HepG2 (cell line): ENCODE data around the gene FJX1. TPM values are rescaled to one million over a fixed set of nuclear protein-coding genes. Genes with fewer than 3 reads are reported as not detected.

ENCODE experiments used
- ATAC-seq: fragments of 200-7000 bp; cut with Tn5 transposase; 3 replicates; pipeline ENCODE4 v1.9.1; 2020; ENCODE audit warnings: mild to moderate bottlenecking, moderate library complexity
- BruUV-seq: library from RNA; stranded (reverse); fragments of 400-500 nt; replicated peaks from 2 replicates; lab custom pipeline; 2021; lab: Mats Ljungman, UMichigan
- CTCF ChIA-PET: fragments of 300-600 bp; formaldehyde crosslinking; extraction: SDS; loops from one replicate; lab custom pipeline; 2021; ENCODE audit warnings: low total read pairs, inconsistent platforms, low intra/inter-chr PET ratio; lab: Yijun Ruan, JAX
- POLR2A ChIA-PET: fragments of 350-600 bp; sonication (Branson Sonifier 250); formaldehyde crosslinking; loops from one replicate; lab custom pipeline; 2020; ENCODE audit warnings: antibody characterized with exemption, inconsistent platforms; lab: Yijun Ruan, JAX
- DNase-seq: peaks from one replicate; pipeline ENCODE4 v3.0.0-alpha.2; 2015; ENCODE audit warnings: low spot score
- FAIRE-seq: peaks from 3 replicates; lab custom pipeline; 2011; peaks lifted over from hg19 to GRCh38; lab: Jason Lieb, UNC
- H2AFZ ChIP-seq: one replicate; pipeline ENCODE4 v1.6.1; 2011; ENCODE audit warnings: low read length, inconsistent platforms
- H3K27ac ChIP-seq: fragments of 300-600 bp; 3 replicates; pipeline ENCODE4 v1.8.0; 2011; ENCODE audit warnings: mixed run types, mild to moderate bottlenecking, mixed read lengths, low read length, inconsistent platforms; ENCODE audit not compliant: insufficient read depth; ENCODE audit errors: extremely low read length
- H3K27me3 ChIP-seq, 2 experiments: fragments of 200-600 bp in 1 of 2; 2 replicates in 1 of 2; 3 replicates in 1 of 2; pipeline versions ENCODE4 v1.6.0 to v1.8.0; 2011; ENCODE audit warnings: low read length in 2 of 2, mild to moderate bottlenecking in 2 of 2, moderate library complexity in 2 of 2, inconsistent platforms in 1 of 2; ENCODE audit not compliant: insufficient read depth in 2 of 2, control insufficient read depth in 1 of 2
- H3K36me3 ChIP-seq, 2 experiments: fragments of 200-600 bp in 1 of 2; replicated peaks in 1 of 2; 2 replicates in 1 of 2; 3 replicates in 1 of 2; pipeline versions ENCODE4 v1.5.1 to v1.8.0; 2011; ENCODE audit warnings: low read length in 2 of 2, inconsistent platforms in 1 of 2; ENCODE audit not compliant: insufficient read depth in 2 of 2, control insufficient read depth in 1 of 2
- H3K4me1 ChIP-seq: 2 replicates; pipeline ENCODE4 v1.5.1; 2012; ENCODE audit warnings: low read length, inconsistent platforms; ENCODE audit not compliant: insufficient read depth
- H3K4me2 ChIP-seq: 2 replicates; pipeline ENCODE4 v1.6.0; 2011; ENCODE audit warnings: low read depth, low read length, inconsistent platforms
- H3K4me3 ChIP-seq, 3 experiments: fragments of 200-600 bp in 1 of 3; sonication (generic), shearing (Covaris generic) in 1 of 3; replicated peaks in 1 of 3; 2 replicates each; pipeline ENCODE4 v1.5.1; 2011 to 2016; ENCODE audit warnings: low read length in 3 of 3, inconsistent platforms in 2 of 3, low read depth in 2 of 3, mild to moderate bottlenecking in 2 of 3, control low read depth in 1 of 3, mixed read lengths in 1 of 3; ENCODE audit not compliant: insufficient read depth in 1 of 3
- H3K79me2 ChIP-seq: one replicate; pipeline ENCODE4 v1.6.1; 2011; ENCODE audit warnings: low read length, inconsistent platforms; ENCODE audit not compliant: insufficient read depth
- H3K9ac ChIP-seq: 2 replicates; pipeline ENCODE4 v1.6.0; 2011; ENCODE audit warnings: mild to moderate bottlenecking, low read depth, low read length, inconsistent platforms; ENCODE audit not compliant: insufficient read depth
- H3K9me3 ChIP-seq: 2 replicates; pipeline ENCODE4 v1.5.1; 2012; ENCODE audit warnings: mild to moderate bottlenecking, low read length
- H4K20me1 ChIP-seq: 2 replicates; pipeline ENCODE4 v1.6.0; 2011; ENCODE audit warnings: inconsistent platforms, mild to moderate bottlenecking, low read length, moderate library complexity; ENCODE audit not compliant: insufficient read depth
- CCDC6 ChIP-seq: sonication (generic); formaldehyde crosslinking; IDR thresholded peaks from 2 replicates; pipeline ENCODE4 v1.8.1; 2022; ENCODE audit warnings: mild to moderate bottlenecking, missing genetic modification reagents, moderate library complexity
- KAT7 ChIP-seq: IDR thresholded peaks from 2 replicates; pipeline ENCODE4 v1.6.1; 2018; ENCODE audit warnings: borderline replicate concordance, missing compliant biosample characterization
- SP2 ChIP-seq: sonication (generic); formaldehyde crosslinking; IDR thresholded peaks from 2 replicates; pipeline ENCODE4 v1.5.1; 2020; ENCODE audit warnings: mild to moderate bottlenecking, missing genetic modification reagents
- ZNF589 ChIP-seq: sonication (generic); formaldehyde crosslinking; conservative IDR thresholded peaks from 2 replicates; pipeline ENCODE4 v1.8.0; 2022; ENCODE audit warnings: mild to moderate bottlenecking, moderate library complexity, missing genetic modification reagents
- ZNF768 ChIP-seq: sonication (generic); formaldehyde crosslinking; IDR thresholded peaks from 2 replicates; pipeline ENCODE4 v1.4.0; 2020; ENCODE audit warnings: missing genetic modification reagents
- WGBS: methylation state at CpG from one replicate; pipeline ENCODE4 v1.1.6; 2017; ENCODE audit warnings: low lambda C conversion rate; 5-methylcytosine and 5-hydroxymethylcytosine counted together
- in situ Hi-C: cut with HindIII; loops from 2 replicates; pipeline ENCODE4 v1.10.0; 2017; ENCODE audit warnings: low pct_unique_long_range_greater_than_20kb; ENCODE audit not compliant: extremely low pct_ligation_motif_present
- intact Hi-C: fragments of 100-400 bp; cut with micrococcal nuclease; formaldehyde crosslinking; loops from one replicate; pipeline ENCODE4 v1.10.0; 2022; ENCODE audit not compliant: unreplicated experiment
- polyA plus RNA-seq, 8 experiments: library from polyadenylated mRNA; depleted of rRNA in 3 of 8; stranded (reverse) in 7 of 8; unstranded in 1 of 8; fragments of >200 nt; fragmentation: Illumina TruSeq in 4 of 8; extraction: Trizol in 4 of 8; gene quantifications; 2 replicates each; pipeline versions ENCODE4 v1.2.1 to v1.2.3, GENCODE V29; 2011 to 2016; ENCODE audit warnings: low read depth in 4 of 8, missing spikeins in 1 of 8, mixed read lengths in 1 of 8; ENCODE audit not compliant: insufficient read depth in 1 of 8
- total RNA-seq, 5 experiments: library from RNA; depleted of rRNA; stranded (reverse); fragments of >200 nt; fragmentation: Illumina TruSeq; extraction: Trizol; gene quantifications; 2 replicates each; pipeline ENCODE4 v1.2.3, GENCODE V29; 2016; ENCODE audit warnings: low read depth in 1 of 5
- TF ChIP-seq, protein P1 (sequence below): sonication (generic); formaldehyde crosslinking; IDR thresholded peaks from 2 replicates; pipeline ENCODE4 v1.5.0; 2020; ENCODE audit warnings: missing genetic modification reagents, mild to moderate bottlenecking, borderline replicate concordance
- TF ChIP-seq, protein P2 (sequence below): sonication (generic); formaldehyde crosslinking; IDR thresholded peaks from 2 replicates; pipeline ENCODE4 v1.5.0; 2020; ENCODE audit warnings: mild to moderate bottlenecking, low read depth, missing genetic modification reagents, borderline replicate concordance
- TF ChIP-seq, protein P3 (sequence below): sonication (generic); formaldehyde crosslinking; conservative IDR thresholded peaks from 2 replicates; pipeline ENCODE4 v1.8.0; 2022; ENCODE audit warnings: missing genetic modification reagents
- TF ChIP-seq, protein P4 (sequence below): sonication (generic); formaldehyde crosslinking; conservative IDR thresholded peaks from 2 replicates; pipeline ENCODE4 v1.8.0; 2022; ENCODE audit warnings: low read depth, missing genetic modification reagents

FJX1 gene
- total and polyA plus RNA-seq, 2 of the 13 experiments (the other 11 are each of a cell fraction or from before 2014, with no cell fraction given) = 0.40 to 0.82 TPM

DNA sequence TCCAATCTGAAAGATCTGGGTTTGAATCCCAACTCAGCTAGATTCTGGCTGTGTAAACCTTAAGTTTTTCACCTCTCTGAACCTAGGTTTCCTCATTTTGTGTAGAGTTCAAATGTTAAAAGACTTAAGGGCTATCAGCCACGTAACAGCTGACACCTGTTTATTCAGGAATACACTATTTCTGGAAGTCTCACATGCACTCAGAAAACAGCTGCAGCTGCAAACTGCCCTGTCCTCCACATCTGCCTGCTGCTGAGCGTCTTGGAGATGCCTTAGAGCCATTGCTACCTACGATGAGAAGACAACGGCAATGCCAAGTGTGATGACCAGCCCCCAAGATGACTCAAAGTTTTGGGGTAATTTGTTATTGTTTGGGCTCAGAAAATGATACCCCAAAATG lies 37.6 kb downstream of the FJX1 start:
- H3K4me1 ChIP-seq = no peaks in the 10 kb centered on the region; the same call in 1 of the 2 replicates
- CTCF ChIA-PET = no interaction called here
- H3K4me2 ChIP-seq = no peak overlapping the region
- BruUV-seq = no TSS peak
- no peaks in the 10 kb centered on the region for H3K36me3 ChIP-seq
- no peaks in the 10 kb centered on the region for H3K9me3 ChIP-seq
- H3K4me3 ChIP-seq = no peak overlapping the region
- FAIRE-seq = no peak
- TF ChIP-seq, protein P1, sequence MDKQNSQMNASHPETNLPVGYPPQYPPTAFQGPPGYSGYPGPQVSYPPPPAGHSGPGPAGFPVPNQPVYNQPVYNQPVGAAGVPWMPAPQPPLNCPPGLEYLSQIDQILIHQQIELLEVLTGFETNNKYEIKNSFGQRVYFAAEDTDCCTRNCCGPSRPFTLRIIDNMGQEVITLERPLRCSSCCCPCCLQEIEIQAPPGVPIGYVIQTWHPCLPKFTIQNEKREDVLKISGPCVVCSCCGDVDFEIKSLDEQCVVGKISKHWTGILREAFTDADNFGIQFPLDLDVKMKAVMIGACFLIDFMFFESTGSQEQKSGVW (CRISPR knock-in tag) = no peak
- TF ChIP-seq, protein P2, sequence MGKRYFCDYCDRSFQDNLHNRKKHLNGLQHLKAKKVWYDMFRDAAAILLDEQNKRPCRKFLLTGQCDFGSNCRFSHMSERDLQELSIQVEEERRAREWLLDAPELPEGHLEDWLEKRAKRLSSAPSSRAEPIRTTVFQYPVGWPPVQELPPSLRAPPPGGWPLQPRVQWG (CRISPR knock-in tag) = no peak
- TF ChIP-seq, protein P3, sequence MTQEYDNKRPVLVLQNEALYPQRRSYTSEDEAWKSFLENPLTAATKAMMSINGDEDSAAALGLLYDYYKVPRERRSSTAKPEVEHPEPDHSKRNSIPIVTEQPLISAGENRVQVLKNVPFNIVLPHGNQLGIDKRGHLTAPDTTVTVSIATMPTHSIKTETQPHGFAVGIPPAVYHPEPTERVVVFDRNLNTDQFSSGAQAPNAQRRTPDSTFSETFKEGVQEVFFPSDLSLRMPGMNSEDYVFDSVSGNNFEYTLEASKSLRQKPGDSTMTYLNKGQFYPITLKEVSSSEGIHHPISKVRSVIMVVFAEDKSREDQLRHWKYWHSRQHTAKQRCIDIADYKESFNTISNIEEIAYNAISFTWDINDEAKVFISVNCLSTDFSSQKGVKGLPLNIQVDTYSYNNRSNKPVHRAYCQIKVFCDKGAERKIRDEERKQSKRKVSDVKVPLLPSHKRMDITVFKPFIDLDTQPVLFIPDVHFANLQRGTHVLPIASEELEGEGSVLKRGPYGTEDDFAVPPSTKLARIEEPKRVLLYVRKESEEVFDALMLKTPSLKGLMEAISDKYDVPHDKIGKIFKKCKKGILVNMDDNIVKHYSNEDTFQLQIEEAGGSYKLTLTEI (CRISPR knock-in tag) = no peak
- TF ChIP-seq ZNF768 (no peak), KAT7 (CRISPR knock-in tag) (no peak), ZNF589 (CRISPR knock-in tag) (no peak), SP2 (CRISPR knock-in tag) (no peak), CCDC6 (CRISPR knock-in tag) (no peak)
- TF ChIP-seq, protein P4, sequence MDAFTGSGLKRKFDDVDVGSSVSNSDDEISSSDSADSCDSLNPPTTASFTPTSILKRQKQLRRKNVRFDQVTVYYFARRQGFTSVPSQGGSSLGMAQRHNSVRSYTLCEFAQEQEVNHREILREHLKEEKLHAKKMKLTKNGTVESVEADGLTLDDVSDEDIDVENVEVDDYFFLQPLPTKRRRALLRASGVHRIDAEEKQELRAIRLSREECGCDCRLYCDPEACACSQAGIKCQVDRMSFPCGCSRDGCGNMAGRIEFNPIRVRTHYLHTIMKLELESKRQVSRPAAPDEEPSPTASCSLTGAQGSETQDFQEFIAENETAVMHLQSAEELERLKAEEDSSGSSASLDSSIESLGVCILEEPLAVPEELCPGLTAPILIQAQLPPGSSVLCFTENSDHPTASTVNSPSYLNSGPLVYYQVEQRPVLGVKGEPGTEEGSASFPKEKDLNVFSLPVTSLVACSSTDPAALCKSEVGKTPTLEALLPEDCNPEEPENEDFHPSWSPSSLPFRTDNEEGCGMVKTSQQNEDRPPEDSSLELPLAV (CRISPR knock-in tag) = no peak
- TF ChIP-seq, all 625 proteins: peak for 0
- POLR2A ChIA-PET = no interaction called here
- H3K27ac ChIP-seq = no peak overlapping the region
- H2AFZ ChIP-seq = no peak overlapping the region
- H3K27me3 ChIP-seq = peaks cover 1 to 29% of the 10 kb centered on the region in 2 experiments; a peak in 3 of 5 replicates
- DNase-seq (no peak), ATAC-seq (no peak)
- WGBS = 45% methylated on average over 4 of the region's 4 CpGs
- in situ Hi-C loops (no loop called here), intact Hi-C loops (no loop called here)
- no peaks in the 10 kb centered on the region for H3K79me2 ChIP-seq
- no peak overlapping the region for H3K9ac ChIP-seq
- H4K20me1 ChIP-seq = no peaks in the 10 kb centered on the region
